ENCODE measurements around the gene NEDD4L.

- no peak for TF ChIP-seq CTCF (IDR thresholded peaks at IDR 0.05)
- no peak for TF ChIP-seq POLR2AphosphoS5 (IDR thresholded peaks at IDR 0.05; ENCODE audit: low read depth, low read length)
These were observed 369.0 kb downstream of the NEDD4L start for GRCh38 chr18:58412844-58413666.
